Central memory CD4-positive, alpha-beta T cell (primary cell): ENCODE data around the gene KLHL28.

Source experiments
- DNase-seq: peaks from one replicate; pipeline ENCODE4 v3.0.0; 2022
- total RNA-seq, 3 experiments: gene quantifications; one replicate each; lab custom pipeline; 2026; lab: John Stamatoyannopoulos, UW

The KLHL28 gene
- total RNA-seq, result 46.8 to 89.6 (median 78.5) reads per million in 3 experiments

GRCh38 chr14:44961554-44962333 is at the start of gene KLHL28, which contains the start of gene TOGARAM1:
TSS of gene KLHL28 (minus strand) at chr14:44961947. CDS start at chr14:44945928, 16,019 bp downstream.
TSS of gene TOGARAM1 (plus strand) at chr14:44962190. CDS start at chr14:44962422, 232 bp downstream.
- DNase-seq, result peak; percentile 98

GRCh38 chr14:45003924-45004323 is 42.2 kb upstream of the KLHL28 start:
- no peak for DNase-seq

- DNase-seq, result no peak
Observed at GRCh38 chr14:44995770-44996294, 34.1 kb upstream of the KLHL28 start.

- DNase-seq, result no peak
Observed at GRCh38 chr14:44995196-44995595, 33.4 kb upstream of the KLHL28 start.

GRCh38 chr14:44990533-44990932 is 28.8 kb upstream of the KLHL28 start:
- no peak for DNase-seq

GRCh38 chr14:44989497-44990440 is 28.0 kb upstream of the KLHL28 start:
- no peak for DNase-seq

- DNase-seq, result no peak
Observed at GRCh38 chr14:44988694-44989093, 26.9 kb upstream of the KLHL28 start.

GRCh38 chr14:44982594-44982993 is 20.8 kb upstream of the KLHL28 start:
- no peak for DNase-seq

- no peak for DNase-seq
Observed at GRCh38 chr14:44981198-44981597, 19.5 kb upstream of the KLHL28 start.

- no peak for DNase-seq
Observed at GRCh38 chr14:44979740-44980356, 18.1 kb upstream of the KLHL28 start.

- DNase-seq, result no peak
Observed at GRCh38 chr14:44979273-44979672, 17.5 kb upstream of the KLHL28 start.

- DNase-seq, result no peak
Observed at GRCh38 chr14:44971459-44971858, 9.7 kb upstream of the KLHL28 start.

- DNase-seq, result no peak
Observed at GRCh38 chr14:44970907-44971306, 9.2 kb upstream of the KLHL28 start.

- DNase-seq, result no peak
Observed at GRCh38 chr14:44968714-44969113, 7.0 kb upstream of the KLHL28 start.

- DNase-seq, result no peak
Observed at GRCh38 chr14:44966601-44967336, 5.0 kb upstream of the KLHL28 start.

- no peak for DNase-seq
Observed at GRCh38 chr14:44963775-44964380, 2.1 kb upstream of the KLHL28 start.

- no peak for DNase-seq
Observed at GRCh38 chr14:44963044-44963528, 1.3 kb upstream of the KLHL28 start.

GRCh38 chr14:44962334-44963043 is 742 bp upstream of the KLHL28 start:
- no peak for DNase-seq

GRCh38 chr14:44961151-44961553 is 595 bp downstream of the KLHL28 start:
- DNase-seq, result peak; percentile 62

GRCh38 chr14:44960646-44961045 is 1.1 kb downstream of the KLHL28 start:
- no peak for DNase-seq

- no peak for DNase-seq
Observed at GRCh38 chr14:44960146-44960545, 1.6 kb downstream of the KLHL28 start.
